OCI-LY1 (cell line): ENCODE data around the gene KCTD5.

Experiments
- H2AFZ ChIP-seq: fragments of 200-600 bp; sonication (generic), shearing (Covaris generic); 2 replicates; pipeline ENCODE4 v1.6.0; 2014; ENCODE audit warnings: antibody characterized with exemption, mild to moderate bottlenecking, low read length
- H3F3A ChIP-seq: fragments of 200-600 bp; sonication (generic), shearing (Covaris generic); 2 replicates; pipeline ENCODE4 v1.6.0; 2014; ENCODE audit warnings: mild to moderate bottlenecking, antibody characterized with exemption, low read length, moderate library complexity; ENCODE audit not compliant: insufficient read depth
- H3K27ac ChIP-seq: fragments of 200-600 bp; sonication (generic); 2 replicates; pipeline ENCODE4 v1.5.1; 2014; ENCODE audit warnings: low read length, mixed run types, mild to moderate bottlenecking, low read depth; ENCODE audit not compliant: poor library complexity, severe bottlenecking
- H3K27me3 ChIP-seq: fragments of 200-600 bp; sonication (generic); 2 replicates; pipeline ENCODE4 v1.6.0; 2014; ENCODE audit warnings: antibody characterized with exemption, mild to moderate bottlenecking, low read length, moderate library complexity; ENCODE audit not compliant: insufficient read depth
- H3K36me3 ChIP-seq: fragments of 200-600 bp; sonication (generic); 2 replicates; pipeline ENCODE4 v1.6.1; 2014; ENCODE audit warnings: mild to moderate bottlenecking, antibody characterized with exemption, low read length, moderate library complexity, mixed read lengths; ENCODE audit not compliant: insufficient read depth
- H3K4me1 ChIP-seq: fragments of 200-600 bp; sonication (generic); 2 replicates; pipeline ENCODE4 v1.5.1; 2014; ENCODE audit warnings: mild to moderate bottlenecking, low read length, moderate library complexity; ENCODE audit not compliant: insufficient read depth, severe bottlenecking
- H3K4me2 ChIP-seq: fragments of 200-600 bp; sonication (generic), shearing (Covaris generic); 2 replicates; pipeline ENCODE4 v1.6.1; 2014; ENCODE audit warnings: low read length
- H3K4me3 ChIP-seq: fragments of 200-600 bp; sonication (generic); 2 replicates; pipeline ENCODE4 v1.5.1; 2014; ENCODE audit warnings: low read length, low read depth, mild to moderate bottlenecking, mixed read lengths; ENCODE audit not compliant: poor library complexity, severe bottlenecking
- H3K79me2 ChIP-seq: fragments of 200-600 bp; shearing (Covaris generic); 2 replicates; pipeline ENCODE4 v1.6.1; 2016; ENCODE audit warnings: mixed run types, low read length, mixed read lengths; ENCODE audit not compliant: insufficient read depth
- H3K9ac ChIP-seq: fragments of 200-600 bp; sonication (generic), shearing (Covaris generic); 2 replicates; pipeline ENCODE4 v1.6.1; 2014; ENCODE audit warnings: mild to moderate bottlenecking, low read length, mixed read lengths
- H3K9me2 ChIP-seq: fragments of 200-600 bp; sonication (generic), shearing (Covaris generic); 2 replicates; pipeline ENCODE4 v1.6.1; 2014; ENCODE audit warnings: low read depth, mild to moderate bottlenecking, low read length, mixed read lengths
- H3K9me3 ChIP-seq: fragments of 200-600 bp; shearing (Covaris generic); 2 replicates; pipeline ENCODE4 v1.6.1; 2014; ENCODE audit warnings: low read length, mixed read lengths
- H4K20me1 ChIP-seq: fragments of 200-600 bp; sonication (generic), shearing (Covaris generic); 2 replicates; pipeline ENCODE4 v1.6.0; 2016; ENCODE audit warnings: mild to moderate bottlenecking, low read length; ENCODE audit not compliant: insufficient read depth
- CTCF ChIP-seq: fragments of 200-600 bp; sonication (generic), shearing (Covaris generic); IDR thresholded peaks from 2 replicates; pipeline ENCODE4 v1.5.1; 2017; ENCODE audit warnings: mild to moderate bottlenecking, antibody characterized with exemption, low read length, moderate library complexity, mixed read lengths
- EZH2 ChIP-seq: fragments of 200-600 bp; sonication (generic), shearing (Covaris generic); IDR thresholded peaks from 2 replicates; pipeline ENCODE4 v1.8.0; 2017; ENCODE audit warnings: borderline replicate concordance, mixed run types, mild to moderate bottlenecking, antibody characterized with exemption, low read length, moderate library complexity, mixed read lengths

Gene KCTD5

DNA sequence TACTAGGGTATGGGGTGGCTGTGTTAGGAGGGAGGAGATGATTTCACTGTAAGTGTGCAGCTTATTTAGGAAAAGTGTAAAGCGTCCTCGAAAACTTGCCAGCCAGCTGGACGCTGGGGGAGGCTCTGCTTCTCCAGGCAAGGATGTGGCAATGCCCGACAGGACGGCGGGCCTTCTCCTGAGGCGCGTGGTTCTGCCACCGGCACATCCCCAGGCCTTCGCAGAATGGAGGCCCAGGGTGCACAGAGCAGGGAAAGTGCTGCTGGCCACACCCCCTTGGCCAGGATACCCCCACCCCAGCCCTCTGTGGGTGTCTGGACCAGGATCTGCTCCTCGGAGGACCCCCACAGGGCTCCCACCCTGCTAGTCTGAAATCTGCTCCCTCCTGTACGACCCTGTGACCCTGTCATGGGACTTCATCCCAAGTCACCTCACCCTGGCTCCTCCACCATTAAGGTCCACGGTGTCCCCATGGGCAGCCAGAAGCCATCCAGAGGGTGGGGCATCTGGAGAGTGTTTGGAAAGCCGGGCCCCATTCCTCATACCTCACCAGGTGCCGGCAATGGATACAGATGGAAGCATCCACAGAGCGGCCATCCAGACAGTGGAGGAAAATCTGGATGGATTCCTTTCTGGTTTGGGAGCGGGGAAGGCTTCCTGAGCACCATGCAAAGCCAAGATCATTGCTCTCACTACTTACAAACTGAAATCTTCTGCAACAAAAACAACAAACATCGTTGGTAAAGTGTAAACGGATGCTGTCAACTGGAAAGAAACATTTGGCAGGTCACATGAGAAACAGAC, 60.9 kb downstream of the KCTD5 start:
- H3K27ac ChIP-seq, result no peak overlapping the region
- H3F3A ChIP-seq, result no peaks in the 10 kb centered on the region
- no peak for TF ChIP-seq EZH2
- TF ChIP-seq CTCF, result no peak
- no peak overlapping the region for H3K4me2 ChIP-seq
- H3K4me3 ChIP-seq, result no peak overlapping the region
- H3K4me1 ChIP-seq, result no peaks in the 10 kb centered on the region
- H3K9me3 ChIP-seq, result no peaks in the 10 kb centered on the region
- no peak overlapping the region for H3K9ac ChIP-seq
- H2AFZ ChIP-seq, result no peak overlapping the region
- no peaks in the 10 kb centered on the region for H3K79me2 ChIP-seq
- no peaks in the 10 kb centered on the region for H3K9me2 ChIP-seq
- no peaks in the 10 kb centered on the region for H3K27me3 ChIP-seq
- H3K36me3 ChIP-seq, result no peaks in the 10 kb centered on the region
- H4K20me1 ChIP-seq, result no peaks in the 10 kb centered on the region

DNA sequence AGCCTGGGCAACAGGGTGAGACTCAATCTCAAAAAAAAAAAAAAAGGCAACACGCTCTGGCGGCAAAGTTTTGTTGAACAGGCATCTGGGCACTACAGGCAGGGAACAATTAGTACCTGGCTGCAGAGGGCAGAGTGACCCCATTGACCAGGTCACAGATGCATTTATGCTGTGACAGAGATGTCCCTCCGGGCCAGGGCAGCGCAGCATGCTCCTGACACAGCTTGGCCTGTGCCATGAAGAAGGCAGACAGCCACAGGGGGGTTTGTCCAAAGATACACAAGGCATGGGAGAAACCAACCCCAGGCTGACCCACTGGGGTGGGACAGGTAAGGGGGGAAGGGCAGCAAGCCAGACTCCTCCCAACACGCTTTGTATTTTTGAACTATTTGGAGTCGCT, 62.4 kb downstream of the KCTD5 start:
- Histone ChIP-seq H3K4me1 (no peaks in the 10 kb centered on the region), H3K36me3 (peaks cover 5% of the 10 kb centered on the region; the same call in 1 of the 2 replicates), H4K20me1 (no peaks in the 10 kb centered on the region), H3K4me3 (no peak overlapping the region), H3F3A (no peaks in the 10 kb centered on the region), H3K4me2 (no peak overlapping the region), H3K79me2 (no peaks in the 10 kb centered on the region), H3K9ac (no peak overlapping the region), H2AFZ (no peak overlapping the region), H3K27ac (no peak overlapping the region), H3K9me2 (no peaks in the 10 kb centered on the region), H3K27me3 (no peaks in the 10 kb centered on the region), H3K9me3 (no peaks in the 10 kb centered on the region)
- TF ChIP-seq EZH2 (no peak), CTCF (no peak)

GRCh38 chr16:2745116-2745890, 63.0 kb downstream of the KCTD5 start:
- H4K20me1 ChIP-seq, result no peaks in the 10 kb centered on the region
- no peak overlapping the region for H3K9ac ChIP-seq
- H3K36me3 ChIP-seq, result peaks cover 9% of the 10 kb centered on the region; the same call in 1 of the 2 replicates
- H3K4me1 ChIP-seq, result no peaks in the 10 kb centered on the region
- H3F3A ChIP-seq, result no peaks in the 10 kb centered on the region
- H3K4me2 ChIP-seq, result no peak overlapping the region
- H3K79me2 ChIP-seq, result no peaks in the 10 kb centered on the region
- no peak overlapping the region for H3K4me3 ChIP-seq
- no peak overlapping the region for H2AFZ ChIP-seq
- H3K27me3 ChIP-seq, result no peaks in the 10 kb centered on the region
- no peak overlapping the region for H3K27ac ChIP-seq
- H3K9me2 ChIP-seq, result no peaks in the 10 kb centered on the region
- TF ChIP-seq CTCF (no peak), EZH2 (no peak)
- H3K9me3 ChIP-seq, result no peaks in the 10 kb centered on the region
